AG04450 (cell line): Measurements from ENCODE around the gene TFDP1. TPM values are rescaled to one million over a fixed set of nuclear protein-coding genes. Genes with fewer than 3 reads are reported as not detected.

Experiments used
- CTCF ChIA-PET: fragments of 300-600, 350-600 bp; formaldehyde crosslinking; extraction: SDS; loops from one replicate; lab custom pipeline; 2022; ENCODE audit warnings: antibody characterized with exemption, inconsistent platforms; lab: Charles Lee
- POLR2A ChIA-PET: fragments of 350-600 bp; formaldehyde crosslinking; extraction: SDS; loops from one replicate; lab custom pipeline; 2021; ENCODE audit warnings: antibody characterized with exemption, inconsistent platforms; lab: Yijun Ruan, JAX
- DNase-seq: peaks from one replicate; pipeline ENCODE4 v3.0.0-alpha.2; 2011; ENCODE audit warnings: low read depth, low spot score
- H3K27ac ChIP-seq: one replicate; pipeline ENCODE4 v1.5.1; 2012; ENCODE audit warnings: low read depth, low read length, control low read depth
- H3K27me3 ChIP-seq: one replicate; pipeline ENCODE4 v1.6.0; 2012; ENCODE audit warnings: low read length; ENCODE audit not compliant: control insufficient read depth, insufficient read depth
- H3K4me3 ChIP-seq: 2 replicates; pipeline ENCODE4 v1.5.1; 2011; ENCODE audit warnings: mild to moderate bottlenecking, low read depth, low read length, control low read depth
- H3K9me3 ChIP-seq: 2 replicates; pipeline ENCODE4 v1.5.1; 2012; ENCODE audit warnings: low read length; ENCODE audit not compliant: control insufficient read depth, insufficient read depth
- CTCF ChIP-seq: IDR thresholded peaks from 2 replicates; pipeline ENCODE4 v1.5.1; 2011; ENCODE audit warnings: low read depth, low read length, control low read depth, inconsistent platforms
- polyA plus RNA-seq: library from polyadenylated mRNA; depleted of rRNA; stranded (reverse); fragments of >200 nt; gene quantifications from 2 replicates; pipeline ENCODE4 v1.2.3, GENCODE V29; 2011

Gene TFDP1
- polyA plus RNA-seq, 1 experiment: 79.7 TPM

DNA sequence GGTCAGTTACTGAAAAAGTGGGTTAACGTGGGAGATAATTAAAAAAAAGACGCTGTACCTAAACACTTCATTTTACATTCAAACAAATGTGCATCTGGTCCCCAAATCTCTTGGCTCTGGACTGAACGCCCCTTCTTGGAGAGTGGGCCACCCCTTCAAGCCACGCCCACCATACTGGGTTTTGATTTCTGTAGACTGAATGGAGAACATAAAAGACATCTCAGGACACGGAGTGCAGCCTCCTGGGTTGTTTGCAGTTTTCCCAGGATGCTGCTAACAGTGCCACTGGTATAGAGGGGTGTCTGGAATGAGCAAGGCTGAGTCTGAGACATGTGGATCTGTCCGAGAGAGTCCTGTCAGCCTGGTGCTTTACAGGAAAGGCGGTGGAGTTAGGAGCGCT, 10.6 kb downstream of the TFDP1 start:
- ChIA-PET POLR2A (no interaction called here), CTCF (no interaction called here)
- no peak overlapping the region for H3K4me3 ChIP-seq
- TF ChIP-seq CTCF: no peak
- no peak overlapping the region for H3K27ac ChIP-seq
- no peaks in the 10 kb centered on the region for H3K27me3 ChIP-seq
- peaks cover 24% of the 10 kb centered on the region for H3K9me3 ChIP-seq
- DNase-seq: no peak

- DNase-seq: no peak
- peaks cover 30% of the 10 kb centered on the region for H3K9me3 ChIP-seq
- TF ChIP-seq CTCF: no peak
- H3K27me3 ChIP-seq: no peaks in the 10 kb centered on the region
- ChIA-PET CTCF (no interaction called here), POLR2A (no interaction called here)
- H3K4me3 ChIP-seq: no peak overlapping the region
- H3K27ac ChIP-seq: no peak overlapping the region
Measured at GRCh38 chr13:113596321-113597200, 12.0 kb downstream of the TFDP1 start.

GRCh38 chr13:113597391-113598080, 13.0 kb downstream of the TFDP1 start:
- Histone ChIP-seq H3K9me3 (peaks cover 30% of the 10 kb centered on the region), H3K27ac (no peak overlapping the region), H3K4me3 (no peak overlapping the region), H3K27me3 (no peaks in the 10 kb centered on the region)
- ChIA-PET CTCF (no interaction called here), POLR2A (no interaction called here)
- no peak for DNase-seq
- TF ChIP-seq CTCF: no peak

DNA sequence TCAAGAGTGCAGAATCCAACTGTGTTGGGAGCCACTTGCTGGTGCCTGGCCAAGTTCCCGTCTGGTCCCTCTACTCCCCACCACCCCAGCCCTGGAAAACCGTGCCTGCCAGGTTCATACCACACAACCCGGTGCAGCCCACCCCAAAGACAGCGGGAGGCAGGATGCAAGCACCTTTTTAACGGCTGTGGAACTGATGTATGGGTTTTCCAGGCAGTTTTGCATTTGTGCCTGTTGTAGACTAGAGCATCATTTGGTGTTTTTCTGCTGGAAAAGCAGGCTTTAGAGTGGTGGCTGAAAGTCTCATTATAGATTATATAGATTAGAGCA, 13.5 kb downstream of the TFDP1 start:
- Histone ChIP-seq H3K9me3 (peaks cover 30% of the 10 kb centered on the region), H3K27me3 (no peaks in the 10 kb centered on the region), H3K4me3 (no peak overlapping the region), H3K27ac (no peak overlapping the region)
- ChIA-PET POLR2A (no interaction called here), CTCF (no interaction called here)
- no peak for DNase-seq
- no peak for TF ChIP-seq CTCF

GRCh38 chr13:113598481-113598880, 13.9 kb downstream of the TFDP1 start:
- no peak for TF ChIP-seq CTCF
- Histone ChIP-seq H3K4me3 (no peak overlapping the region), H3K9me3 (peaks cover 30% of the 10 kb centered on the region), H3K27ac (no peak overlapping the region), H3K27me3 (no peaks in the 10 kb centered on the region)
- DNase-seq: no peak
- CTCF ChIA-PET: no interaction called here
- POLR2A ChIA-PET: no interaction called here
